Uterus (tissue), 4 donors: ENCODE measurements around the gene IL25. TPM values are rescaled to one million over a fixed set of nuclear protein-coding genes. Genes with fewer than 3 reads are reported as not detected.

Experiments used
- DNase-seq, 2 donors: peaks; one replicate each; pipeline ENCODE4 v3.0.0-alpha.2; 2019 to 2020
- H3K27ac ChIP-seq, 2 donors: fragments of 200-600 bp; sonication (generic); 1 replicate in 1 of 2; 2 replicates in 1 of 2; pipeline ENCODE4 v1.5.1; 2016 to 2018
- H3K27me3 ChIP-seq, 2 donors: fragments of 200-600 bp; sonication (generic); one replicate each; pipeline ENCODE4 v1.5.1; 2018 to 2019; ENCODE audit warnings: control low read depth in 1 of 2
- H3K36me3 ChIP-seq, 2 donors: fragments of 200-600 bp; sonication (generic); one replicate each; pipeline ENCODE4 v1.5.1; 2019; ENCODE audit warnings: control low read depth in 1 of 2
- H3K4me1 ChIP-seq, 2 donors: fragments of 200-600 bp; sonication (generic); one replicate each; pipeline ENCODE4 v1.5.1; 2018 to 2019; ENCODE audit warnings: control low read depth in 1 of 2
- H3K4me3 ChIP-seq, 2 donors: fragments of 200-600 bp; sonication (generic); 1 replicate in 1 of 2; 2 replicates in 1 of 2; pipeline ENCODE4 v1.5.1; 2018 to 2019; ENCODE audit warnings: mild to moderate bottlenecking in 1 of 2
- H3K9me3 ChIP-seq, 2 donors: fragments of 200-600 bp; sonication (generic); one replicate each; pipeline ENCODE4 v1.5.1; 2019; ENCODE audit warnings: control low read depth in 1 of 2
- POLR2A ChIP-seq, 2 donors: fragments of 450-650 bp; IDR thresholded peaks; one replicate each; pipeline ENCODE4 v1.6.1; 2016; ENCODE audit warnings: antibody characterized with exemption in 2 of 2, mild to moderate bottlenecking in 1 of 2, moderate library complexity in 1 of 2
- intact Hi-C: fragments of 100-400 bp; cut with DNase I; formaldehyde crosslinking; loops from one replicate; pipeline ENCODE4 v1.15.1; 2023; ENCODE audit warnings: low total_unique reads
- total RNA-seq, 4 donors: library from RNA; depleted of rRNA in 3 of 4; stranded (reverse); fragments of >200 nt in 3 of 4; gene quantifications; one replicate each; pipeline versions ENCODE4 v1.1.0 to v1.2.4, GENCODE V29; 2014 to 2023
- TF ChIP-seq, protein P1 (sequence below), 4 experiments: fragments of 200-600 bp in 2 of 4; fragments of 450-650 bp in 2 of 4; sonication (generic) in 2 of 4; IDR thresholded peaks; one replicate each; pipeline ENCODE4 v1.5.1; 2016 to 2019; ENCODE audit warnings: antibody characterized with exemption in 4 of 4, mild to moderate bottlenecking in 2 of 4, moderate library complexity in 1 of 4
- donor health status: DM: yes; HTN: yes; CAD: no.

Gene IL25
- total RNA-seq, 4 donors from 2014 or later = not detected

- Histone ChIP-seq H3K36me3 (no peaks in the 10 kb centered on the region), H3K4me1 (no peaks in the 10 kb centered on the region), H3K4me3 (no peak overlapping the region), H3K27me3 (no peaks in the 10 kb centered on the region), H3K9me3 (no peaks in the 10 kb centered on the region), H3K27ac (no peak overlapping the region)
- intact Hi-C loops = no loop called here
- TF ChIP-seq, protein P1, sequence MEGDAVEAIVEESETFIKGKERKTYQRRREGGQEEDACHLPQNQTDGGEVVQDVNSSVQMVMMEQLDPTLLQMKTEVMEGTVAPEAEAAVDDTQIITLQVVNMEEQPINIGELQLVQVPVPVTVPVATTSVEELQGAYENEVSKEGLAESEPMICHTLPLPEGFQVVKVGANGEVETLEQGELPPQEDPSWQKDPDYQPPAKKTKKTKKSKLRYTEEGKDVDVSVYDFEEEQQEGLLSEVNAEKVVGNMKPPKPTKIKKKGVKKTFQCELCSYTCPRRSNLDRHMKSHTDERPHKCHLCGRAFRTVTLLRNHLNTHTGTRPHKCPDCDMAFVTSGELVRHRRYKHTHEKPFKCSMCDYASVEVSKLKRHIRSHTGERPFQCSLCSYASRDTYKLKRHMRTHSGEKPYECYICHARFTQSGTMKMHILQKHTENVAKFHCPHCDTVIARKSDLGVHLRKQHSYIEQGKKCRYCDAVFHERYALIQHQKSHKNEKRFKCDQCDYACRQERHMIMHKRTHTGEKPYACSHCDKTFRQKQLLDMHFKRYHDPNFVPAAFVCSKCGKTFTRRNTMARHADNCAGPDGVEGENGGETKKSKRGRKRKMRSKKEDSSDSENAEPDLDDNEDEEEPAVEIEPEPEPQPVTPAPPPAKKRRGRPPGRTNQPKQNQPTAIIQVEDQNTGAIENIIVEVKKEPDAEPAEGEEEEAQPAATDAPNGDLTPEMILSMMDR (IDR thresholded peaks at IDR 0.05) = no peak
- TF ChIP-seq POLR2A (IDR thresholded peaks at IDR 0.05) = no peak
- DNase-seq = no peak
These were observed 34.2 kb downstream of the IL25 start for GRCh38 chr14:23406725-23407355.

DNA sequence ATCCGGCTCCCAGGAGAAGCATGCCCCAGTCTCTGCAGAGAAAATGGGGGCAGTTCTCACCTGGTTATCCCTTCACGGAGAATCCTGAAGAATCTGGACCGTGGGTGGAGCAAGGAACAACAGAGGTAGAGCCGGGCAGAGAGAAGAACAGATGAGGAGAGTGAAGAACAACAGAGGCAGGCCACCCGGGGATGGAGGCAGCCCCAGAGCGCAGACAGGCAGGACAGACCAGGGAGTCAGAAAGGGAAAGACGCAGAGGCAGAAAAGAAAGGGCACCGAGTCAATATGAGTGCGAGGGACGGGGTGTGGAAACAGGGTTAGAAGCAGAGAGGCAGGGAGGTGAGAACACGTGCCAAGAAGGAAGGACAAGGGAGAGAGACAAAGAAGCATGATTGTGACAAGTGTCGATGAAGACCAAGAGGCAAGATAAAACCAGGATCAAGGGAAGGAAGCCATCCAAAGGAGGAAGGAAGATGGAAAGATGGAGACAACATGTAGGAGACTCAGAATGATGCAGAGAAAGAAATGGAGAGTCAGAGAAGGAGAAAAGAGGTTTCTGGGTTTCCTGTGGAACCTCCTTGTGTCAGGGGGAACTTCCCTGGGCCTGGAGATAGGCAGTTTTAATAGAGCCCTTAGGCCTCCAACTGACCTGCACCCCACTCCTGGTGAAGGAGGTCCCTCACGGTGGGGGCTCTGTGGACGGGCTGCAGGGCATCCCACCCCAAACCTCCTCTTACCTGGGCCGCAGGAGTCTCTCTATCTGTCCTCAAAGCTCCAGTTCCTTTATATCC, 35.1 kb downstream of the IL25 start, which contains the start of gene MYH6:
TSS of gene MYH6 (minus strand) at position 758 of the 791 bp plus-strand sequence. CDS start 1,050 bp downstream, outside the sequence.
- Histone ChIP-seq H3K27me3 (no peaks in the 10 kb centered on the region), H3K36me3 (no peaks in the 10 kb centered on the region)

GRCh38 chr14:23408307-23408630, 35.7 kb downstream of the IL25 start:
- H3K4me3 ChIP-seq = no peak overlapping the region
- DNase-seq = no peak
- TF ChIP-seq, protein P1 (IDR thresholded peaks at IDR 0.05) = no peak
- no peak for TF ChIP-seq POLR2A (IDR thresholded peaks at IDR 0.05)
- no peaks in the 10 kb centered on the region for H3K4me1 ChIP-seq
- intact Hi-C loops = no loop called here
- no peaks in the 10 kb centered on the region for H3K36me3 ChIP-seq
- no peak overlapping the region for H3K27ac ChIP-seq
- H3K27me3 ChIP-seq = no peaks in the 10 kb centered on the region
- no peaks in the 10 kb centered on the region for H3K9me3 ChIP-seq

More for the DNA sequence above, 35.1 kb downstream of the IL25 start, which contains the start of gene MYH6:
- no peak for DNase-seq
- Histone ChIP-seq H3K27ac (no peak within 1 kb of the TSS), H3K4me3 (no peak within 1 kb of the TSS), H3K9me3 (no peaks in the 10 kb centered on the region), H3K4me1 (no peaks in the 10 kb centered on the region)
- intact Hi-C loops = no loop called here
- TF ChIP-seq POLR2A (IDR thresholded peaks at IDR 0.05) = no peak
- TF ChIP-seq, protein P1 (IDR thresholded peaks at IDR 0.05) = no peak

DNA sequence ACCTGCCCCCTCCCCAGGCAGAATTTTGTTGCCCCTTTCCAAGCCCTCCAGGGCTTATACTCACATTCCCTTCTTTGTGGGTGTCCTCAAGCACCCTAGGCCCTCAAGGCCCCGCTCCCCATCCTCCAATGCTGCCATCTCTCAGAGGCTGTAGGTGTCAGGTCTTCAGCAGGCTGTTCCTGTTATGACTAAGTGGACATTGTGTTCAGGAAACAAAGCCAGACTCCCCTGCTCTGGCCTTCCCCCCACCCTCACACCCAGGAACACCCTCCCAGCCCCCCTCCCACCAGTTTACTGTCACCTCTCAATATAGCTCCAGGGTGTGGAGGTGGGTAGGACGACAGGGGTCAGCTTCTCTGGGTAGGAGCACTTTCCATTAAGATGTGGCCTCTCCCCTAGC, 36.9 kb downstream of the IL25 start:
- H3K9me3 ChIP-seq = no peaks in the 10 kb centered on the region
- no peaks in the 10 kb centered on the region for H3K27me3 ChIP-seq
- intact Hi-C loops = no loop called here
- H3K4me3 ChIP-seq = no peak overlapping the region
- DNase-seq = no peak
- no peak overlapping the region for H3K27ac ChIP-seq
- no peaks in the 10 kb centered on the region for H3K36me3 ChIP-seq
- no peaks in the 10 kb centered on the region for H3K4me1 ChIP-seq
- no peak for TF ChIP-seq POLR2A (IDR thresholded peaks at IDR 0.05)
- TF ChIP-seq, protein P1 (IDR thresholded peaks at IDR 0.05) = no peak

DNA sequence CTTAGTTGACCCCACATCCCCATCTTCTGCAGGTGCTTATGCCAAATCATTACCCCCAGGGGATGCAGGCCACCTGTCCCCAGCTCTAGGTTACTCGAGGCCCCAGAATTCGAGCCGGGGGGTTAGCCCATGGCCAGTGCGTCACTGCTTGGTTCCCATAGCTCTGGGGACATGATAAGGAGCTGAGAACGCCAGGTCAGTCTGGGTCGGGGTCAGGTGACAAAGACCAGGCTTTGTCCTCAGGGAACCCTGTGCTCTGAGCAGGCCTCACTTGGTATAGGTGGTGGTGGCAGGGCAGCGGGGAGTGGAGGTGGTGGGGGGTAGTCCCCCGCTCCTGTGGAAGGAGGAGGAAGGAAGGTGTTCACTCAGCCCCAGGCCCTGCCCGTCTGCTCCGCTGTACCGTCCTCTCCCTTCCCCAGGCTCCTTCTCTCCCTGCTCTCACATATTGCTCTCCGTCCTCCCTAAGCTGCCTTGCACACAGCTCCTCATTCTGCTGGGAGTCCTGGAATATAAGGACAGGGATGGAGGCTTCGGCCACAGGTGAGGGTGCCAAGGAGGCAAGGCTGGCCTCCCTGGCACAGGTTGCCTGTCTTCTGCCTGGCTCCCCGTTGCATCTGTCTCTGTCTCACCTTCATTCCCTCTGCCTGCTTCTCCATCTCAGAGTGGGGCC, 37.5 kb downstream of the IL25 start:
- intact Hi-C loops = no loop called here
- H3K36me3 ChIP-seq = no peaks in the 10 kb centered on the region

More for the DNA sequence above, 37.5 kb downstream of the IL25 start:
- Histone ChIP-seq H3K4me1 (no peaks in the 10 kb centered on the region), H3K9me3 (no peaks in the 10 kb centered on the region), H3K4me3 (no peak overlapping the region), H3K27ac (no peak overlapping the region), H3K27me3 (no peaks in the 10 kb centered on the region)
- TF ChIP-seq, protein P1 (IDR thresholded peaks at IDR 0.05) = no peak
- TF ChIP-seq POLR2A (IDR thresholded peaks at IDR 0.05) = no peak
- DNase-seq = no peak
